K562 (cell line): Measurements from ENCODE around the gene FBXL12. TPM values are rescaled to one million over a fixed set of nuclear protein-coding genes. Genes with fewer than 3 reads are reported as not detected.

Experiments
- BDP1 ChIP-seq: IDR thresholded peaks from 3 replicates; pipeline ENCODE4 v1.6.1; 2011; ENCODE audit not compliant: insufficient read length, insufficient read depth
- CCNT2 ChIP-seq: IDR thresholded peaks from 2 replicates; pipeline ENCODE4 v1.6.1; 2011; ENCODE audit warnings: borderline replicate concordance, low read depth, mild to moderate bottlenecking, moderate library complexity, mixed read lengths, low read length; ENCODE audit not compliant: insufficient read length; ENCODE audit errors: extremely low read depth
- CXXC5 ChIP-seq: fragments of 250-450 bp; sonication (Bioruptor Pico); IDR thresholded peaks from 2 replicates; pipeline ENCODE4 v1.8.0; 2022; ENCODE audit warnings: inconsistent platforms, mild to moderate bottlenecking, moderate library complexity
- FOXK2 ChIP-seq, 2 experiments: fragments of 450-650 bp; IDR thresholded peaks in 1 of 2; conservative IDR thresholded peaks in 1 of 2; 2 replicates each; pipeline ENCODE4 v1.6.1; 2016; ENCODE audit warnings: low read depth in 2 of 2, mild to moderate bottlenecking in 1 of 2
- FOXP4 ChIP-seq: sonication (generic); formaldehyde crosslinking; IDR thresholded peaks from 2 replicates; pipeline ENCODE4 v1.8.0; 2022; ENCODE audit warnings: mild to moderate bottlenecking, missing genetic modification reagents, borderline replicate concordance
- NR1H2 ChIP-seq: sonication (generic); formaldehyde crosslinking; IDR thresholded peaks from 2 replicates; pipeline ENCODE4 v1.4.0; 2020; ENCODE audit warnings: mild to moderate bottlenecking, missing genetic modification reagents
- RAD51 ChIP-seq: fragments of 450-650 bp; IDR thresholded peaks from 2 replicates; pipeline ENCODE4 v1.7.1; 2016; ENCODE audit warnings: low read depth, mild to moderate bottlenecking, borderline replicate concordance
- TAF7 ChIP-seq: fragments of 450-650 bp; IDR thresholded peaks from 2 replicates; pipeline ENCODE4 v1.6.1; 2016; ENCODE audit warnings: missing genetic modification characterization, missing compliant biosample characterization
- ZFP30 ChIP-seq: fragments of 250-450 bp; sonication (Bioruptor Pico); IDR thresholded peaks from 2 replicates; pipeline ENCODE4 v1.8.0; 2022; ENCODE audit warnings: moderate library complexity, mild to moderate bottlenecking, inconsistent platforms, borderline replicate concordance
- ZNF146 ChIP-seq: IDR thresholded peaks from one replicate; pipeline ENCODE4 v1.6.1; 2018; ENCODE audit warnings: missing compliant biosample characterization; ENCODE audit not compliant: unreplicated experiment
- ZNF316 ChIP-seq: fragments of 450-650 bp; IDR thresholded peaks from 2 replicates; pipeline ENCODE4 v1.6.1; 2016
- ZNF584 ChIP-seq: fragments of 200-800 bp; sonication (Bioruptor generic); IDR thresholded peaks from 2 replicates; pipeline ENCODE4 v1.6.1; 2016; ENCODE audit warnings: low read depth, mild to moderate bottlenecking, missing genetic modification characterization, missing compliant biosample characterization
- ZNF589 ChIP-seq: fragments of 200-800 bp; sonication (Bioruptor generic); IDR thresholded peaks from 2 replicates; pipeline ENCODE4 v1.6.1; 2016; ENCODE audit warnings: low read depth, missing genetic modification characterization, missing compliant biosample characterization
- polyA plus RNA-seq, 8 experiments: library from polyadenylated mRNA; depleted of rRNA in 4 of 8; stranded (reverse) in 5 of 8; unstranded in 3 of 8; fragments of >200 nt; fragmentation: Nextera tagmentation in 2 of 8; fragmentation: Illumina TruSeq in 1 of 8; extraction: Ambion mirVana in 2 of 8; extraction: Trizol in 1 of 8; gene quantifications; 2 replicates each; pipeline versions ENCODE4 v1.2.1 to v1.2.3, GENCODE V29; 2011 to 2014; ENCODE audit warnings: inconsistent platforms in 1 of 8, missing spikeins in 1 of 8
- total RNA-seq, 7 experiments: library from RNA; depleted of rRNA in 6 of 7; stranded (reverse); fragments of >200 nt in 6 of 7; fragmentation: Illumina TruSeq in 2 of 7; extraction: Trizol in 2 of 7; gene quantifications; 2 replicates each; pipeline versions ENCODE4 v1.2.1 to v1.2.3, GENCODE V29; 2011 to 2021; ENCODE audit warnings: low replicate concordance in 1 of 7
- TF ChIP-seq, protein P1 (sequence below): IDR thresholded peaks from 2 replicates; pipeline ENCODE4 v1.6.1; 2011; ENCODE audit not compliant: insufficient read length; ENCODE audit errors: extremely low read depth
- TF ChIP-seq, protein P2 (sequence below): fragments of 250-450 bp; sonication (Bioruptor Pico); IDR thresholded peaks from 2 replicates; pipeline ENCODE4 v1.5.0; 2021
- TF ChIP-seq, protein P3 (sequence below): sonication (generic); formaldehyde crosslinking; IDR thresholded peaks from 2 replicates; pipeline ENCODE4 v1.8.0; 2023; ENCODE audit warnings: missing genetic modification reagents, mild to moderate bottlenecking, borderline replicate concordance

The FBXL12 gene
- total and polyA plus RNA-seq, 9 of the 15 experiments (the other 6 are each of a cell fraction or from before 2014, with no cell fraction given) = 2.7 to 40.5 (median 26.5) TPM

GRCh38 chr19:9818734-9819595 lies at the start of gene FBXL12 (continued):
- no peak for TF ChIP-seq ZNF584 (CRISPR knock-in tag)
- TF ChIP-seq, protein P1, sequence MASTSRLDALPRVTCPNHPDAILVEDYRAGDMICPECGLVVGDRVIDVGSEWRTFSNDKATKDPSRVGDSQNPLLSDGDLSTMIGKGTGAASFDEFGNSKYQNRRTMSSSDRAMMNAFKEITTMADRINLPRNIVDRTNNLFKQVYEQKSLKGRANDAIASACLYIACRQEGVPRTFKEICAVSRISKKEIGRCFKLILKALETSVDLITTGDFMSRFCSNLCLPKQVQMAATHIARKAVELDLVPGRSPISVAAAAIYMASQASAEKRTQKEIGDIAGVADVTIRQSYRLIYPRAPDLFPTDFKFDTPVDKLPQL = no peak
- TF ChIP-seq ZFP30 (CRISPR knock-in tag) = no peak
- TF ChIP-seq RAD51 = no peak
- no peak for TF ChIP-seq BDP1
- no peak for TF ChIP-seq NR1H2 (CRISPR knock-in tag)
- no peak for TF ChIP-seq FOXK2 (conservative IDR thresholded peaks at IDR 0.05 in 1 of 2, IDR thresholded peaks at IDR 0.05 in 1 of 2; ENCODE audit: low read depth in 2 of 2)
- TF ChIP-seq ZNF146 (CRISPR knock-in tag) = no peak
- TF ChIP-seq, protein P2, sequence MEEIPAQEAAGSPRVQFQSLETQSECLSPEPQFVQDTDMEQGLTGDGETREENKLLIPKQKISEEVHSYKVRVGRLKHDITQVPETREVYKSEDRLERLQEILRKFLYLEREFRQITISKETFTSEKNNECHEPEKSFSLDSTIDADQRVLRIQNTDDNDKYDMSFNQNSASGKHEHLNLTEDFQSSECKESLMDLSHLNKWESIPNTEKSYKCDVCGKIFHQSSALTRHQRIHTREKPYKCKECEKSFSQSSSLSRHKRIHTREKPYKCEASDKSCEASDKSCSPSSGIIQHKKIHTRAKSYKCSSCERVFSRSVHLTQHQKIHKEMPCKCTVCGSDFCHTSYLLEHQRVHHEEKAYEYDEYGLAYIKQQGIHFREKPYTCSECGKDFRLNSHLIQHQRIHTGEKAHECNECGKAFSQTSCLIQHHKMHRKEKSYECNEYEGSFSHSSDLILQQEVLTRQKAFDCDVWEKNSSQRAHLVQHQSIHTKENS (CRISPR knock-in tag) = no peak
- no peak for TF ChIP-seq ZNF589
- peak; percentile 71 for TF ChIP-seq CXXC5 (CRISPR knock-in tag)
- peak; percentile 74 for TF ChIP-seq TAF7 (tag)
- TF ChIP-seq, protein P3, sequence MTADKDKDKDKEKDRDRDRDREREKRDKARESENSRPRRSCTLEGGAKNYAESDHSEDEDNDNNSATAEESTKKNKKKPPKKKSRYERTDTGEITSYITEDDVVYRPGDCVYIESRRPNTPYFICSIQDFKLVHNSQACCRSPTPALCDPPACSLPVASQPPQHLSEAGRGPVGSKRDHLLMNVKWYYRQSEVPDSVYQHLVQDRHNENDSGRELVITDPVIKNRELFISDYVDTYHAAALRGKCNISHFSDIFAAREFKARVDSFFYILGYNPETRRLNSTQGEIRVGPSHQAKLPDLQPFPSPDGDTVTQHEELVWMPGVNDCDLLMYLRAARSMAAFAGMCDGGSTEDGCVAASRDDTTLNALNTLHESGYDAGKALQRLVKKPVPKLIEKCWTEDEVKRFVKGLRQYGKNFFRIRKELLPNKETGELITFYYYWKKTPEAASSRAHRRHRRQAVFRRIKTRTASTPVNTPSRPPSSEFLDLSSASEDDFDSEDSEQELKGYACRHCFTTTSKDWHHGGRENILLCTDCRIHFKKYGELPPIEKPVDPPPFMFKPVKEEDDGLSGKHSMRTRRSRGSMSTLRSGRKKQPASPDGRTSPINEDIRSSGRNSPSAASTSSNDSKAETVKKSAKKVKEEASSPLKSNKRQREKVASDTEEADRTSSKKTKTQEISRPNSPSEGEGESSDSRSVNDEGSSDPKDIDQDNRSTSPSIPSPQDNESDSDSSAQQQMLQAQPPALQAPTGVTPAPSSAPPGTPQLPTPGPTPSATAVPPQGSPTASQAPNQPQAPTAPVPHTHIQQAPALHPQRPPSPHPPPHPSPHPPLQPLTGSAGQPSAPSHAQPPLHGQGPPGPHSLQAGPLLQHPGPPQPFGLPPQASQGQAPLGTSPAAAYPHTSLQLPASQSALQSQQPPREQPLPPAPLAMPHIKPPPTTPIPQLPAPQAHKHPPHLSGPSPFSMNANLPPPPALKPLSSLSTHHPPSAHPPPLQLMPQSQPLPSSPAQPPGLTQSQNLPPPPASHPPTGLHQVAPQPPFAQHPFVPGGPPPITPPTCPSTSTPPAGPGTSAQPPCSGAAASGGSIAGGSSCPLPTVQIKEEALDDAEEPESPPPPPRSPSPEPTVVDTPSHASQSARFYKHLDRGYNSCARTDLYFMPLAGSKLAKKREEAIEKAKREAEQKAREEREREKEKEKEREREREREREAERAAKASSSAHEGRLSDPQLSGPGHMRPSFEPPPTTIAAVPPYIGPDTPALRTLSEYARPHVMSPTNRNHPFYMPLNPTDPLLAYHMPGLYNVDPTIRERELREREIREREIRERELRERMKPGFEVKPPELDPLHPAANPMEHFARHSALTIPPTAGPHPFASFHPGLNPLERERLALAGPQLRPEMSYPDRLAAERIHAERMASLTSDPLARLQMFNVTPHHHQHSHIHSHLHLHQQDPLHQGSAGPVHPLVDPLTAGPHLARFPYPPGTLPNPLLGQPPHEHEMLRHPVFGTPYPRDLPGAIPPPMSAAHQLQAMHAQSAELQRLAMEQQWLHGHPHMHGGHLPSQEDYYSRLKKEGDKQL (CRISPR knock-in tag) = no peak
- peak; percentile 64 for TF ChIP-seq CCNT2
- TF ChIP-seq ZNF316 = no peak
- no peak for TF ChIP-seq FOXP4 (CRISPR knock-in tag)
